SK-N-SH treated with all-trans-retinoic acid at 6 μM for 48 hours (cell line): Measurements from ENCODE around the gene C11orf87.

Source experiments
- ATAC-seq: fragments of 200-7000 bp; cut with Tn5 transposase; 3 replicates; pipeline ENCODE4 v1.9.1; 2020; ENCODE audit warnings: mild to moderate bottlenecking, moderate library complexity
- ARNTL ChIP-seq: fragments of 450-650 bp; formaldehyde crosslinking; IDR thresholded peaks from 2 replicates; pipeline ENCODE4 v1.5.0; 2020; ENCODE audit warnings: low read depth, mild to moderate bottlenecking, moderate library complexity, borderline replicate concordance
- BACH2 ChIP-seq: fragments of 250-450 bp; sonication (Bioruptor Pico); IDR thresholded peaks from 2 replicates; pipeline ENCODE4 v1.9.0; 2021; ENCODE audit warnings: mild to moderate bottlenecking, borderline replicate concordance
- CSDC2 ChIP-seq: fragments of 250-450 bp; sonication (Bioruptor Pico); IDR thresholded peaks from 2 replicates; pipeline ENCODE4 v1.5.0; 2020; ENCODE audit warnings: mild to moderate bottlenecking, moderate library complexity
- ESRRG ChIP-seq: fragments of 250-450 bp; sonication (Bioruptor Pico); IDR thresholded peaks from 2 replicates; pipeline ENCODE4 v1.6.1; 2021; ENCODE audit warnings: mild to moderate bottlenecking
- GLIS3 ChIP-seq: fragments of 250-450 bp; sonication (Bioruptor Pico); IDR thresholded peaks from 2 replicates; pipeline ENCODE4 v1.5.0; 2020; ENCODE audit warnings: mild to moderate bottlenecking, moderate library complexity
- ISL1 ChIP-seq: fragments of 250-450 bp; sonication (Bioruptor Pico); IDR thresholded peaks from 2 replicates; pipeline ENCODE4 v2.1.2; 2022; ENCODE audit warnings: mild to moderate bottlenecking, moderate library complexity
- OSR1 ChIP-seq: fragments of 250-450 bp; sonication (Bioruptor Pico); IDR thresholded peaks from 2 replicates; pipeline ENCODE4 v1.8.0; 2022; ENCODE audit warnings: moderate library complexity, mild to moderate bottlenecking, inconsistent platforms
- PPARA ChIP-seq: fragments of 250-450 bp; sonication (Bioruptor Pico); IDR thresholded peaks from 2 replicates; pipeline ENCODE4 v1.5.0; 2020; ENCODE audit warnings: mild to moderate bottlenecking, borderline replicate concordance
- RARB ChIP-seq: fragments of 250-450 bp; sonication (Bioruptor Pico); IDR thresholded peaks from 2 replicates; pipeline ENCODE4 v1.8.0; 2021; ENCODE audit warnings: mild to moderate bottlenecking, moderate library complexity
- SNAI2 ChIP-seq: fragments of 250-450 bp; sonication (Bioruptor Pico); IDR thresholded peaks from 2 replicates; pipeline ENCODE4 v1.5.0; 2020; ENCODE audit warnings: mild to moderate bottlenecking, moderate library complexity
- TCF4 ChIP-seq: fragments of 250-450 bp; sonication (Bioruptor Pico); IDR thresholded peaks from 2 replicates; pipeline ENCODE4 v1.8.0; 2021; ENCODE audit warnings: mild to moderate bottlenecking, moderate library complexity, borderline replicate concordance
- TOX ChIP-seq: fragments of 250-450 bp; sonication (Bioruptor Pico); IDR thresholded peaks from 2 replicates; pipeline ENCODE4 v1.8.0; 2021; ENCODE audit warnings: mild to moderate bottlenecking, moderate library complexity, borderline replicate concordance
- ZC3H10 ChIP-seq: fragments of 250-450 bp; sonication (Bioruptor Pico); IDR thresholded peaks from 2 replicates; pipeline ENCODE4 v1.5.1; 2021; ENCODE audit warnings: mild to moderate bottlenecking, moderate library complexity
- ZFP3 ChIP-seq: fragments of 250-450 bp; sonication (Bioruptor Pico); IDR thresholded peaks from 2 replicates; pipeline ENCODE4 v1.5.0; 2020; ENCODE audit warnings: mild to moderate bottlenecking, moderate library complexity
- ZFP30 ChIP-seq: fragments of 450-650 bp; formaldehyde crosslinking; IDR thresholded peaks from 2 replicates; pipeline ENCODE4 v1.5.0; 2022; ENCODE audit warnings: mild to moderate bottlenecking, moderate library complexity
- ZNF565 ChIP-seq: fragments of 450-650 bp; formaldehyde crosslinking; conservative IDR thresholded peaks from 2 replicates; pipeline ENCODE4 v1.5.0; 2020; ENCODE audit warnings: low read depth, mild to moderate bottlenecking, moderate library complexity
- ZNF70 ChIP-seq: fragments of 450-650 bp; formaldehyde crosslinking; IDR thresholded peaks from 2 replicates; pipeline ENCODE4 v1.5.0; 2020; ENCODE audit warnings: mild to moderate bottlenecking, moderate library complexity
- ZNF8 ChIP-seq: fragments of 450-650 bp; formaldehyde crosslinking; IDR thresholded peaks from 2 replicates; pipeline ENCODE4 v1.5.0; 2020; ENCODE audit warnings: mild to moderate bottlenecking, moderate library complexity
- TF ChIP-seq, protein P1 (sequence below): fragments of 250-450 bp; sonication (Bioruptor Pico); IDR thresholded peaks from 2 replicates; pipeline ENCODE4 v1.8.0; 2021; ENCODE audit warnings: low read depth, mild to moderate bottlenecking, moderate library complexity, borderline replicate concordance
- TF ChIP-seq, protein P2 (sequence below): fragments of 250-450 bp; sonication (Bioruptor Pico); IDR thresholded peaks from 2 replicates; pipeline ENCODE4 v1.5.1; 2021; ENCODE audit warnings: mild to moderate bottlenecking, moderate library complexity
- TF ChIP-seq, protein P3 (sequence below): fragments of 250-450 bp; sonication (Bioruptor Pico); IDR thresholded peaks from 2 replicates; pipeline ENCODE4 v1.5.1; 2020; ENCODE audit warnings: low read depth, mild to moderate bottlenecking, moderate library complexity

The C11orf87 gene

DNA sequence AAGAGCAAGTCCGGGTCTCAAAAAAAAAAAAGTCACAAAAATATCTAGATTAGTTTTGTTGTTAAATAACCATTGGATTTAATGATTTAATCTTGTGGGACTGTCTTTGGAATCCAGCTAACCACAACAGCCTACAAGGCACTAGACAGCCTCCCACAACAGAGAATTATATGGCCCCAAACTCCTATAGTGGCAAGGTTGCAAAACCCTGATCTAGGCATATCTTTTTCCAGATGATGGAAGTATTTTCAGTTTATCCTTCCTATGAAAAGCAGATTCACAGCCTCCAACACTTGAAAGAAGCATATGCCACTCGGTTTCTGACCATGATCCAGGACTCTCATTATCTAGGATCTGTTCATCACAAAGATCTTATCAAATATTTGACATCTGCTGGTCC lies 5.4 kb upstream of the C11orf87 start:
- no peak for ATAC-seq

DNA sequence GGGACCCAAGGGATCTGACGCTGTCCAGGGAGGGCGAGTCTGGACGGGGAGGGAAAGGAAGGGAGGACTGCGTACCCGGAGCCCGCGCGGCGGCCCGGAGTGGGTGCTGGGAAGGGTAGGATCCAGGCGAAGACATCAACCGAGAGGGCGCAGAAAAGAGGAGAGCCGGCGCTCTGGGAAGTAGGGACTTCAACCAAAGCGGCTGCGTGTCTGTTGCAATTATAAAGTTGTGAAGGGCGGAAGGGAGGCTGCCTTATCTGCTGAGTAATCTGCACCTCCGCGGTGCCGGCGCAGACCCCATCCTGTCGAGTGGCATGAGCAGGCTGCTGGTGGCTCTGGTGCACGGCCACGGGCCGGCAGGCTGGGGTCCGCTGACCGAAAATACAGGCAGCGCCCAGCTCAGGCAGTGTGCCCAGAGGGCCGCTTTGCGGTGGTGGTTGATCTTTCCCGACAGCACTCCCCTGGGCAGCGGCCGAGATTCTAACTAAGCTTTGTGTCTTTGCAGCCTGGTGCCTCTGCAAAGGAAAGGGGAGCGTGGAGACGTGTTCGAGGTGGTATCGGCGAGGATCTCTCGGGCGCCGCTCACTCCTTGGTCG lies 978 bp downstream of the C11orf87 start:
- peak; percentile 72 for ATAC-seq
- TF ChIP-seq ZNF70, result no peak
- TF ChIP-seq CSDC2, result no peak
- TF ChIP-seq ZFP30 (CRISPR knock-in tag), result peak; percentile 84
- TF ChIP-seq ARNTL (CRISPR knock-in tag), result no peak
- TF ChIP-seq ISL1 (CRISPR knock-in tag), result no peak
- TF ChIP-seq, all 23 proteins: peak for 1

More for the DNA sequence above, 5.4 kb upstream of the C11orf87 start:
- no peak for TF ChIP-seq SNAI2 (CRISPR knock-in tag)
- no peak for TF ChIP-seq TOX (CRISPR knock-in tag)
- no peak for TF ChIP-seq ISL1 (CRISPR knock-in tag)
- no peak for TF ChIP-seq OSR1 (CRISPR knock-in tag)
- TF ChIP-seq, protein P1, sequence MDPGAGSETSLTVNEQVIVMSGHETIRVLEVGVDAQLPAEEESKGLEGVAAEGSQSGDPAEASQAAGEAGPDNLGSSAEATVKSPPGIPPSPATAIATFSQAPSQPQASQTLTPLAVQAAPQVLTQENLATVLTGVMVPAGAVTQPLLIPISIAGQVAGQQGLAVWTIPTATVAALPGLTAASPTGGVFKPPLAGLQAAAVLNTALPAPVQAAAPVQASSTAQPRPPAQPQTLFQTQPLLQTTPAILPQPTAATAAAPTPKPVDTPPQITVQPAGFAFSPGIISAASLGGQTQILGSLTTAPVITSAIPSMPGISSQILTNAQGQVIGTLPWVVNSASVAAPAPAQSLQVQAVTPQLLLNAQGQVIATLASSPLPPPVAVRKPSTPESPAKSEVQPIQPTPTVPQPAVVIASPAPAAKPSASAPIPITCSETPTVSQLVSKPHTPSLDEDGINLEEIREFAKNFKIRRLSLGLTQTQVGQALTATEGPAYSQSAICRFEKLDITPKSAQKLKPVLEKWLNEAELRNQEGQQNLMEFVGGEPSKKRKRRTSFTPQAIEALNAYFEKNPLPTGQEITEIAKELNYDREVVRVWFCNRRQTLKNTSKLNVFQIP (CRISPR knock-in tag), result no peak
- TF ChIP-seq ESRRG (CRISPR knock-in tag), result no peak

DNA sequence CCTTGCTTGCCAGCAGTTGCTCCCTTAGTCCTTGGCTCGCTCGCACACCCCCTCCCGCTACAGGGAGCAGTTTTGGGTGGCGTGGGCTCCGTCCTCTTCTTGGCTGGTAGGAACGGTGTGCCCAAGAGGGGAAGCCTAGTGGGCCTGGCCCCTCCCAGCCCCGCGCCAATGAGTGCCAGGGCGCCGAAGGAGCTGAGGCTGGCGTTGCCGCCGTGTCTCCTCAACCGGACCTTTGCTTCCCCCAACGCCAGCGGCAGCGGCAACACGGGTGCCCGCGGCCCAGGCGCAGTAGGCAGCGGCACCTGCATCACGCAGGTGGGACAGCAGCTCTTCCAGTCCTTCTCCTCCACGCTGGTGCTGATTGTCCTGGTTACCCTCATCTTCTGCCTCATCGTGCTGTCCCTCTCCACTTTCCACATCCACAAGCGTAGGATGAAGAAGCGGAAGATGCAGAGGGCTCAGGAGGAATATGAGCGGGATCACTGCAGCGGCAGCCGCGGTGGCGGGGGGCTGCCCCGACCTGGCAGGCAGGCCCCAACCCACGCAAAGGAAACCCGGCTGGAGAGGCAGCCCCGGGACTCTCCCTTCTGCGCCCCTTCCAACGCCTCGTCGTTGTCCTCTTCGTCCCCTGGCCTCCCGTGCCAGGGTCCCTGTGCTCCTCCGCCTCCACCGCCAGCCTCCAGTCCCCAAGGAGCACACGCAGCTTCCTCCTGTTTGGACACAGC lies 1.6 kb downstream of the C11orf87 start:
- TF ChIP-seq PPARA (no peak), ISL1 (CRISPR knock-in tag) (no peak), OSR1 (CRISPR knock-in tag) (no peak), ZNF8 (no peak), ZNF565 (CRISPR knock-in tag) (no peak), CSDC2 (no peak), TOX (CRISPR knock-in tag) (no peak), TCF4 (CRISPR knock-in tag) (no peak)
- TF ChIP-seq, protein P2, sequence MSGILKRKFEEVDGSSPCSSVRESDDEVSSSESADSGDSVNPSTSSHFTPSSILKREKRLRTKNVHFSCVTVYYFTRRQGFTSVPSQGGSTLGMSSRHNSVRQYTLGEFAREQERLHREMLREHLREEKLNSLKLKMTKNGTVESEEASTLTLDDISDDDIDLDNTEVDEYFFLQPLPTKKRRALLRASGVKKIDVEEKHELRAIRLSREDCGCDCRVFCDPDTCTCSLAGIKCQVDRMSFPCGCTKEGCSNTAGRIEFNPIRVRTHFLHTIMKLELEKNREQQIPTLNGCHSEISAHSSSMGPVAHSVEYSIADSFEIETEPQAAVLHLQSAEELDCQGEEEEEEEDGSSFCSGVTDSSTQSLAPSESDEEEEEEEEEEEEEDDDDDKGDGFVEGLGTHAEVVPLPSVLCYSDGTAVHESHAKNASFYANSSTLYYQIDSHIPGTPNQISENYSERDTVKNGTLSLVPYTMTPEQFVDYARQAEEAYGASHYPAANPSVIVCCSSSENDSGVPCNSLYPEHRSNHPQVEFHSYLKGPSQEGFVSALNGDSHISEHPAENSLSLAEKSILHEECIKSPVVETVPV (CRISPR knock-in tag), result no peak
- ATAC-seq, result no peak; the same call in 1 of the 3 replicates

DNA sequence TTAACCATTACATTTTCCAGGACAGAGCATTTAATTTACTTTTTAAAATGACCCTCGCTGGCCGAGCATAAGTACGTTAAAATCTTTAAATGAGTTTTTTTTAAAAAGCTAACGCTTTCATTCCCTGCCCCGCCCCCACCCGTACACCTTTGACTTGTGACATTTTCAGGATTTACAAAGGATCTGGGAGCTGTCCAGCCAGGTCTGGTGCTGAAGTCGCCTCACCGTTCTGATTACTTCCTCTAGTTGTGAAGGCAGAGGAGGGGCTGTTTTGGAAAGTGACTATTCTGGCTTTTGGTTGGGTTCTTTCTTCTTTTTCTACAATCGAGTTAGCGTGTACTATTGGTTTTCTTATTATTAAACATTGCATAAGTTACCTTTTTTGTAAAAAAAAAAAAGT lies 2.9 kb downstream of the C11orf87 start:
- TF ChIP-seq BACH2 (no peak), ESRRG (CRISPR knock-in tag) (no peak), ZNF70 (no peak), ZFP3 (CRISPR knock-in tag) (no peak), TCF4 (CRISPR knock-in tag) (no peak), OSR1 (CRISPR knock-in tag) (no peak), ZC3H10 (no peak), CSDC2 (no peak), ISL1 (CRISPR knock-in tag) (no peak), ZFP30 (CRISPR knock-in tag) (no peak), TOX (CRISPR knock-in tag) (no peak), ZNF8 (no peak), RARB (CRISPR knock-in tag) (no peak), GLIS3 (CRISPR knock-in tag) (no peak), ARNTL (CRISPR knock-in tag) (no peak), ZNF565 (CRISPR knock-in tag) (no peak), PPARA (no peak)
- TF ChIP-seq, protein P3, sequence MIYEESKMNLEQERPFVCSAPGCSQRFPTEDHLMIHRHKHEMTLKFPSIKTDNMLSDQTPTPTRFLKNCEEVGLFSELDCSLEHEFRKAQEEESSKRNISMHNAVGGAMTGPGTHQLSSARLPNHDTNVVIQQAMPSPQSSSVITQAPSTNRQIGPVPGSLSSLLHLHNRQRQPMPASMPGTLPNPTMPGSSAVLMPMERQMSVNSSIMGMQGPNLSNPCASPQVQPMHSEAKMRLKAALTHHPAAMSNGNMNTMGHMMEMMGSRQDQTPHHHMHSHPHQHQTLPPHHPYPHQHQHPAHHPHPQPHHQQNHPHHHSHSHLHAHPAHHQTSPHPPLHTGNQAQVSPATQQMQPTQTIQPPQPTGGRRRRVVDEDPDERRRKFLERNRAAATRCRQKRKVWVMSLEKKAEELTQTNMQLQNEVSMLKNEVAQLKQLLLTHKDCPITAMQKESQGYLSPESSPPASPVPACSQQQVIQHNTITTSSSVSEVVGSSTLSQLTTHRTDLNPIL (CRISPR knock-in tag), result no peak
- TF ChIP-seq, protein P1 (CRISPR knock-in tag), result no peak
- TF ChIP-seq, protein P2 (CRISPR knock-in tag), result no peak
- ATAC-seq, result no peak
